GM15510 (cell line): ENCODE measurements around the gene LYPD3.

Source experiments
- POLR2A ChIP-seq: IDR thresholded peaks from 3 replicates; pipeline ENCODE4 v1.6.1; 2011; ENCODE audit warnings: borderline replicate concordance; ENCODE audit not compliant: insufficient read length; ENCODE audit errors: extremely low read depth

Gene LYPD3

GRCh38 chr19:43425567-43426392 is 39.6 kb downstream of the LYPD3 start:
- no peak for TF ChIP-seq POLR2A

- no peak for TF ChIP-seq POLR2A
These were observed 41.6 kb downstream of the LYPD3 start for GRCh38 chr19:43423779-43424178.

- TF ChIP-seq POLR2A: no peak
These were observed 42.7 kb downstream of the LYPD3 start for GRCh38 chr19:43422689-43423066.

- TF ChIP-seq POLR2A: no peak
These were observed 43.3 kb downstream of the LYPD3 start for GRCh38 chr19:43422000-43422688.

- TF ChIP-seq POLR2A: no peak
These were observed 44.5 kb downstream of the LYPD3 start for GRCh38 chr19:43420954-43421353.

- TF ChIP-seq POLR2A: no peak
These were observed 48.3 kb downstream of the LYPD3 start for GRCh38 chr19:43416951-43417623.

GRCh38 chr19:43414554-43414953 is 50.9 kb downstream of the LYPD3 start, which contains the start of gene TEX101:
Gene TEX101, plus strand, starts transcription at chr19:43414890. Its CDS starts 1,030 bp downstream, at chr19:43415920.
- TF ChIP-seq POLR2A: no peak

GRCh38 chr19:43412441-43412840 is 53.0 kb downstream of the LYPD3 start:
- TF ChIP-seq POLR2A: no peak
